Activated CD4-positive, alpha-beta T cell treated with anti-CD3 and anti-CD28 coated beads, Interleukin-2, amount 50 U/mL, for 24 hours (primary cell): Measurements from ENCODE around the gene SYNE2.
"Not testable (repeated sequence)": the region's sequence is repeated elsewhere in the genome, so short reads cannot be mapped to it uniquely, and the experiment has no call there.

Experiments
- DNase-seq, 2 donors: peaks; one replicate each; pipeline ENCODE4 v3.0.0-alpha.2; 2020; ENCODE audit warnings: low read depth in 1 of 2, low spot score in 1 of 2

Gene SYNE2

GRCh38 chr14:64118892-64119291, 266.1 kb downstream of the SYNE2 start:
- no peak for DNase-seq

GRCh38 chr14:64119500-64119899, 266.7 kb downstream of the SYNE2 start:
- no peak for DNase-seq

DNA sequence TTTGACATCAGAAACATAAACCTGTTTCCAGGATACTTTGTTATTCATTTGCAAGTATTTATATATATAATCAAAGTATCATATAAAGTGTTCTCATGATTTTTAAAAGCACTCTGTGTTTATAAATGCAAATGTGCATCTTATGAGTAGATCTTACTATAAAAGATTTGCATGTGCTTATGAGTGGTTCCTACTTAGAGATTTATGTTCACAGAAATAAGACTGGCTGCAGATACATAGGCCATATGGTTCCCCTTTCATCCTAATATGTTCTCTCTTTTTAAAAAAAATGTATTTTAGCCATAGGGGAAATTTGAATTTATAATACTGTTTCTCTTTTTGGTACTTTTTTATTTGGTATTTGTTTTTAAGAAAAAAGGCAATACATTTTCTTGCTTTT, 267.2 kb downstream of the SYNE2 start:
- DNase-seq = no peak

- no peak for DNase-seq
Observed at GRCh38 chr14:64123241-64123822, 270.5 kb downstream of the SYNE2 start.

DNA sequence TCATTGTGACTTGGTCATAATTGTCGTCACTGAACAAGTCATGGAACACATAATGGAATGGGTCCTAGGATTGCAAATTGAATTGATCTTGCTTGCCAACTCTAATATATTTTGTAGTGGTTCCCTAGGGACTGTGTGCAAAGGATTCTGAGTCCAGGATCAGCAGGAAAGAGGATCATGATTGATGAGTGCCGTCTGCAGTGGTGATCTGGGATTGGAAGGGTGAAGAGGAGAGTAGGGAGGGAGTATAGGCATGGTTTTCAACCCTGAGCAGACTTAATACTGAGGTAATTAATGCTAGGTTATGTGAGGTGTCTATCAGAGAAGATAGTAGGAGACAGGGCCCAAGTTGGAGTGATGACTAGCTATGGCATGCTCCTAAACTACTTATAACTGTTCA, 272.5 kb downstream of the SYNE2 start:
- DNase-seq = no peak

- DNase-seq = no peak
Observed at GRCh38 chr14:64126548-64126947, 273.7 kb downstream of the SYNE2 start.

- no peak for DNase-seq
Observed at GRCh38 chr14:64137657-64138290, 285.0 kb downstream of the SYNE2 start.

DNA sequence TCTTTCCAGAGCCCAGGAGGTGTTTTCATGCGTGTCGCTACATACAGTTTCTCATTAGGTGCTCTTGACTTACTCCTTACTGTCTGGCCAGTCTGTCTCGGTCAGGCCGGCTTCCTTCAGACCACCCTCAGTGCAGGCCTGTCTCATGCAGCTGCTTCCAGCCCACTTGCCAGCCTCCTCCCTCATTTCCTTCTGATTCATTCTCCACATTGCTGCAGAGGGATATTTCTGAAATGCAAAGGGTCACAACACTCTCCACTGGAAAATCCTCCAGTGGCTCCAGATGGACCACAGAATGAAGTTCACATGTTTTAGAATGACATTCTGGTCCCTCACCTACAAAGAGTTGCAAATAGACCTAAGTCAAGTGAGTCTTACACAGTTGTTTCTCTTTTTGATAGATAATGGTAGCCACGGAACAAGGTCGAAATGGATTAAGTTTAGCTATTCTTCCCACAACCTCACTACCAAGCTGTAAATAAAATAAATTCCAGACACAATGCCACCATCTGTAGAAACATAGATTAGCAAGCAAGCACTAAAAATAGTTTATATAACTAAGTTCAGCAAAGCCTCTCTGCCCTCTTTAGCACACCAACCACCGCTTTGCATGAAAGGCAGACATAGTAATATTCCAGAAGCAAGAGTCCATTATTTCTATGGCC, 294.5 kb downstream of the SYNE2 start:
- no peak for DNase-seq

GRCh38 chr14:64149921-64150320, 297.1 kb downstream of the SYNE2 start:
- DNase-seq = no peak

GRCh38 chr14:64158608-64159007, 305.8 kb downstream of the SYNE2 start:
- no peak for DNase-seq

- no peak for DNase-seq
Observed at GRCh38 chr14:64159588-64159987, 306.8 kb downstream of the SYNE2 start.

DNA sequence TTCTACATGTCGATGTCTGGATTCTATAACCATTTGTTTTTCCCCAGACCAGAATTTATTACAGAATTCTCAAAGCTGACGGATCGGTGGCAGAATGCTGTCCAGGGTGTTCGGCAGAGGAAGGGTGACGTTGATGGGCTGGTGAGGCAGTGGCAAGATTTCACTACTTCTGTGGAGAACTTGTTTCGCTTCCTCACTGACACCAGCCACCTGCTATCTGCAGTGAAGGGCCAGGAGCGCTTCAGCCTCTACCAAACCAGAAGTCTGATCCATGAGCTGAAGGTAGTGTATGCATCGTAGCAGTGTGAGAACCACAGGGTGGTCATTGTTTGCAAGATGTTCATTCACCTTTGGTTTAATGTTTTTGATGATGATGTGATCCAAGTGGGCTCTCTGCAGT, 317.4 kb downstream of the SYNE2 start:
- DNase-seq = no peak

GRCh38 chr14:64174922-64175782, 322.3 kb downstream of the SYNE2 start:
- no peak for DNase-seq

DNA sequence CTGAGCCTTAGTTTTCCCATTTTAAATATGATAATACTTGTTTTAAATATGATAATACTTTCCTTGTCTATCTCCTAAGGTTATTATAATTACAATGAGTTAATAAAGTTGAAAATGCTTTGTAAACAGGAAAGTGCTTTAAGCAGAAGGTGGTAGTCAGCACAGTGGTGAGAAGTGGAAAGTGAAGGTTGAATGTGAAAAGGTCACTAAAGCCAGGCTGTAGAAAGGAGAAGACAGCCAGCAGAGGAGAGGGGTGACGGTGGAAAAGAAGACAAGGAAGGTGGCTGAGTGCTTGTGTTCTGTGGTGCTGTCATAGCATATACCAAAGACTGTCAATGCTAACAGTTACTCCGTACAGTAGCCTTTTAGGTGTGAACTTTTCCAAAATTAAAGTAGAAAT, 323.5 kb downstream of the SYNE2 start:
- DNase-seq = no peak

GRCh38 chr14:64178814-64179213, 326.0 kb downstream of the SYNE2 start:
- no peak for DNase-seq

DNA sequence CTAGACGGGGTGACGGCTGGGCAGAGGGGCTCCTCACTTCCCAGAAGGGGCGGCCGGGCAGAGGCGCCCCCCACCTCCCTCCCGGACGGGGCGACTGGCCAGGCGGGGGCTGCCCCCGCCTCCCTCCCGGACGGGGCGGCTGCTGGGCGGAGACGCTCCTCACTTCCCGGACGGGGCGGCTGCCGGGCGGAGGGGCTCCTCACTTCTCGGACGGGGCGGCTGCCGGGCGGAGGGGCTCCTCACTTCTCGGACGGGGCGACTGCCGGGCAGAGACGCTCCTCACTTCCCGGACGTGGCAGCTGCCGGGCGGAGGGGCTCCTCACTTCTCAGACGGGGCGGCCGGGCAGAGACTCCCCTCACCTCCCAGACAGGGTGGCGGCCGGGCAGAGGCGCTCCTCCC, 330.1 kb downstream of the SYNE2 start:
- not testable (repeated sequence) for DNase-seq

DNA sequence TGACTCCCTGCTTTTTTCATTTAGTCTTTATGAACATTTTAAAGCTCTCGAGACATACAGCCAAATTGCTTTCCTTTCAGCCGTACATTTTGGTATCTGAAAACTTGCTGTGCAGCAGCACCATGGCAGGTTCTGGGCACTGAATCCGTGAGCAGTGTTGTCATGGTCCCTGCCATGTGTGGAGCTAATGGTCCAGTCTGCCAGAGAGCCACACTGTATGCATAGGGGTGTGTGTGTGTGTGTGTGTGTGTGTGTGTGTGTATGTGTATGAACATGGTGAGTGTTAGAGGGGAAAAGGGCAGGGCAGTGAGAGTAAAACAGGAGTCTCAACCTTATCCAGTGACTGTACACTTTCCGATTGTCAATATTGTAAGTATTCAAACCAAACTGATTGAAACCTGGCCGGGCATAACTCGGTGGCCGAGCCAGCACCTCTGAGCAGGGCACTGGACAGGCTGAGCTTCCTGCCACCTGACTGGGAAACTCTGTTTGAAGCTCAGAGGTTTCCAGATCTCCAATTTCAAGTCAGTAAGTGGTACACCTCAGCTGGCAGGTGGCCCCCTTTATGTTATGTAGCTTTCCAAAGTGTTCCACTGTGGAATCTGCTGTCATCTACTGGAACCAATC, 331.4 kb downstream of the SYNE2 start:
- no peak for DNase-seq

DNA sequence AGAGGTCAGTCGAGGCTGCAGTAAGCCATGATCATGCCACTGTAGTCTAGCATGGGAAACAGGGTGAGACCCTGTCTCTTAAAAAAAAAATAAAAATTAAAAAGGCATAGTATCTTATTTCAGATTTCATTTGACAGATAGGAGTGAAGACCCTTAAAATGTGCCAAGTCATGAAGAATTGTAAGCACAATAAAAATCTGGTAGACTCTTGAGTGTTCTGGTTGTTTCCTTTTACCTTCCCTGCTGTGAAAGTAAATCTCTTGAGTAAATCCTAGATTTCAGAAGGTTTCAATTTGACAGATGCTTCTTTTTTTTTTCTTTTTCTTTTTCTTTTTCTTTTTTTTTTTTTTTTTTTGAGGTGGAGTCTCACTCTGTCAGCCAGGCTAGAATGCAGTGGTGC, 332.4 kb downstream of the SYNE2 start:
- DNase-seq = no peak

GRCh38 chr14:64186231-64187129, 333.7 kb downstream of the SYNE2 start:
- no peak for DNase-seq

DNA sequence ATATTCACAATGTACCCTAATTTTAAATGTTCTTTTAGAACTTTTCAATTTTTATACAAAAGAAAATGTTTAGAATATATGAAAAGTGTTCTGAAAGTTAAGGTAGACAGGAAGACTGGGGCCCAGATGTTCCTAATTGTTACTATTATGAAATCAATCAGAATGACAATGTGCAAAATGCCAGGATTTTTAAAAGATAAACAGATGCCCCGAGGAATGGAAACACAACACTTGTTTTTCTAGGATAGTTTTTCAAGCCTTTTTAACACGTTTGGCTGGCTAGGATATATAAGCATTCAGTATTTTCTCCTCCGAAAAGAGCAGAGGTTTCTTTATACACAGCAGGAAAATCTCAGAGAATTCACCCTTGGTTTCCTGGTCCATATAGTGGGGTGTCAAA, 334.5 kb downstream of the SYNE2 start:
- DNase-seq = no peak
